ENCODE results near the gene HDAC9. TPM values are rescaled to one million over a fixed set of nuclear protein-coding genes. Genes with fewer than 3 reads are reported as not detected.

The HDAC9 gene
- total and polyA plus RNA-seq, 2 experiments from 2014 or later, result 3.7 to 9.4 TPM

DNA sequence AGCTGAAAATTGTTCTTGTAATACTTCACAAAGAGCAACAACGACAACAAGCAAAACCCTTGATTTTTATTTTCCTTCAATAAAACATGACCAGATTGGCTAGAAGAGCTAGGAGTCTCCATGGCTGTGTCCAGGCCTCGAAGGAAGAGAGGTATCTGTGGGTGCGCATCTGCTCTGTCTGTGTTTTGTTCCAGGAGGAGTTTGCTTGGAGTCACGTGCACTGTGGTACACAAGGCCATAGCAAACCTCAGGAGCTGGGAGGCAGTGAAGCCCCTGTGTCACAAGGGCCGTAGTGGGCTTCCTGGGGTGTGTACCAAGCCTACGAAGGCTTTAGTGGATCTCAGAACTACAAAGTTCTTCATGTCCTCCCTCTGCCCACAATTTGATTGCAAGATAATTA, 350.2 kb downstream of the HDAC9 start:
- Histone ChIP-seq H3K27me3 (no peaks in the 10 kb centered on the region), H3K36me3 (replicated peaks; ENCODE audit: insufficient read depth, low read depth) (no peaks in the 10 kb centered on the region), H3K79me2 (no peaks in the 10 kb centered on the region), H3K9me2 (replicated peaks; ENCODE audit: insufficient read depth) (no peaks in the 10 kb centered on the region), H3K4me1 (ENCODE audit: insufficient read depth) (no peaks in the 10 kb centered on the region), H2AFZ (no peak overlapping the region), H3K9me3 (ENCODE audit: low read depth) (no peaks in the 10 kb centered on the region), H3K4me2 (no peak overlapping the region), H3K27ac (peak overlapping the region; percentile 24), H4K20me1 (ENCODE audit: insufficient read depth, poor library complexity, severe bottlenecking) (no peaks in the 10 kb centered on the region), H3K4me3 (no peak overlapping the region)
- WGBS (ENCODE audit: low lambda C conversion rate, missing lambda C conversion rate), result 82% methylated on average over 6 of the region's 6 CpGs
- DNase-seq (ENCODE audit: low spot score), result no peak
- TF ChIP-seq EZH2phosphoT487 (IDR thresholded peaks at IDR 0.05; ENCODE audit: low read depth, severe bottlenecking, unreplicated experiment) (no peak), EZH2 (IDR thresholded peaks at IDR 0.05; ENCODE audit: borderline replicate concordance) (no peak)
- TF ChIP-seq, protein P1, sequence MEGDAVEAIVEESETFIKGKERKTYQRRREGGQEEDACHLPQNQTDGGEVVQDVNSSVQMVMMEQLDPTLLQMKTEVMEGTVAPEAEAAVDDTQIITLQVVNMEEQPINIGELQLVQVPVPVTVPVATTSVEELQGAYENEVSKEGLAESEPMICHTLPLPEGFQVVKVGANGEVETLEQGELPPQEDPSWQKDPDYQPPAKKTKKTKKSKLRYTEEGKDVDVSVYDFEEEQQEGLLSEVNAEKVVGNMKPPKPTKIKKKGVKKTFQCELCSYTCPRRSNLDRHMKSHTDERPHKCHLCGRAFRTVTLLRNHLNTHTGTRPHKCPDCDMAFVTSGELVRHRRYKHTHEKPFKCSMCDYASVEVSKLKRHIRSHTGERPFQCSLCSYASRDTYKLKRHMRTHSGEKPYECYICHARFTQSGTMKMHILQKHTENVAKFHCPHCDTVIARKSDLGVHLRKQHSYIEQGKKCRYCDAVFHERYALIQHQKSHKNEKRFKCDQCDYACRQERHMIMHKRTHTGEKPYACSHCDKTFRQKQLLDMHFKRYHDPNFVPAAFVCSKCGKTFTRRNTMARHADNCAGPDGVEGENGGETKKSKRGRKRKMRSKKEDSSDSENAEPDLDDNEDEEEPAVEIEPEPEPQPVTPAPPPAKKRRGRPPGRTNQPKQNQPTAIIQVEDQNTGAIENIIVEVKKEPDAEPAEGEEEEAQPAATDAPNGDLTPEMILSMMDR (IDR thresholded peaks at IDR 0.05; ENCODE audit: poor library complexity), result no peak

DNA sequence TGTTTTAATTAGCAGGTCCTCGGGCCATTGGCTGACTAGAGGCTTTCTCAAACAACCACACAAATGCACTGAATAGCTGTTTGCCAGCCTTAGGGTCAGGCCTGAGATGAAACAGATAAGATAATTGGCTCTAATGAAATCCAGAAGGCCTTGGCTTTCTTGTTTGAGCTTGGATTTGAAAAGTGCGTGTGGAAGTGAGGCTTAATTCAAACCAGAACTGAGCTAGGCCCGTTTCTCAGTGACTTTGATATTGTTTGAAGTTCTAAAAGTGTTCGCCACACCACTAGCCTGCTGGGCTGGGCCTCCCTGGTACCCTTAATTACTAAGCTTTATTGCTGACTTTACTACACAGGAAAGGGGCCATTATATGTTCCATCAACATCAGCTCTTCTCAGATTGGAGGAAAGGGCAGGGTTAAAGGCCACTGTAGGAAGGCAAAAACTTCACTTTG, 351.2 kb downstream of the HDAC9 start:
- 28% methylated on average over 4 of the region's 4 CpGs for whole genome bisulfite sequencing (ENCODE audit: low lambda C conversion rate, missing lambda C conversion rate)
- no peak overlapping the region for H3K4me2 ChIP-seq
- no peak for DNase-seq (ENCODE audit: low spot score)
- H3K9me2 ChIP-seq (replicated peaks; ENCODE audit: insufficient read depth), result no peaks in the 10 kb centered on the region
- peak overlapping the region; percentile 44 for H3K27ac ChIP-seq
- H4K20me1 ChIP-seq (ENCODE audit: insufficient read depth, poor library complexity, severe bottlenecking), result no peaks in the 10 kb centered on the region
- no peaks in the 10 kb centered on the region for H3K79me2 ChIP-seq
- no peaks in the 10 kb centered on the region for H3K36me3 ChIP-seq (replicated peaks; ENCODE audit: insufficient read depth, low read depth)
- H2AFZ ChIP-seq, result no peak overlapping the region
- H3K27me3 ChIP-seq, result no peaks in the 10 kb centered on the region
- no peaks in the 10 kb centered on the region for H3K9me3 ChIP-seq (ENCODE audit: low read depth)
- H3K4me1 ChIP-seq (ENCODE audit: insufficient read depth), result no peaks in the 10 kb centered on the region
- no peak overlapping the region for H3K4me3 ChIP-seq
- TF ChIP-seq, protein P1 (IDR thresholded peaks at IDR 0.05; ENCODE audit: poor library complexity), result no peak
- no peak for TF ChIP-seq EZH2 (IDR thresholded peaks at IDR 0.05; ENCODE audit: borderline replicate concordance)
- no peak for TF ChIP-seq EZH2phosphoT487 (IDR thresholded peaks at IDR 0.05; ENCODE audit: low read depth, severe bottlenecking, unreplicated experiment)

DNA sequence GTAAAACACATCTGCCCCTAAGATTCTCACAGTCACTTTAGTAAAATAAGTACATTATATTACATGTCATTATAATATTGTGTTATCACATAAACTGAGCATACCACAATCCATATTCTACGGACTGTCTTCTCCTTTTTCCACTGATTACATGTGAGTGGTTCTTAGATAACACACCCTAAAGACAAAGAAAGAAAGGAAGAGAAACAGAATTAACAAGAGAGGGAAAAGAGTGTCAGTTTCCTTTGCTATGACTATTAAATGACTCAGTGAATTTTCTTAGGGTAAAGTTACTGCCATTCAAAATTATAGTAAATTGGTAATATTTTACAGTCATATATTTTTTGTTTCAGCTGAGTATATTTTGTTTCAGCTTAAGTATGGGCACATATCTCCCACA, 353.6 kb downstream of the HDAC9 start:
- H3K4me3 ChIP-seq, result no peak overlapping the region
- WGBS (ENCODE audit: low lambda C conversion rate, missing lambda C conversion rate), result 55% methylated on average over 1 of the region's 1 CpG
- no peaks in the 10 kb centered on the region for H3K27me3 ChIP-seq

More for the DNA sequence above, 353.6 kb downstream of the HDAC9 start:
- Histone ChIP-seq H3K9me3 (ENCODE audit: low read depth) (no peaks in the 10 kb centered on the region), H4K20me1 (ENCODE audit: insufficient read depth, poor library complexity, severe bottlenecking) (no peaks in the 10 kb centered on the region), H3K27ac (no peak overlapping the region), H3K4me1 (ENCODE audit: insufficient read depth) (no peaks in the 10 kb centered on the region), H2AFZ (no peak overlapping the region), H3K9me2 (replicated peaks; ENCODE audit: insufficient read depth) (no peaks in the 10 kb centered on the region), H3K79me2 (no peaks in the 10 kb centered on the region), H3K36me3 (replicated peaks; ENCODE audit: insufficient read depth, low read depth) (no peaks in the 10 kb centered on the region), H3K4me2 (no peak overlapping the region)
- no peak for DNase-seq (ENCODE audit: low spot score)
- TF ChIP-seq, protein P1 (IDR thresholded peaks at IDR 0.05; ENCODE audit: poor library complexity), result no peak
- no peak for TF ChIP-seq EZH2 (IDR thresholded peaks at IDR 0.05; ENCODE audit: borderline replicate concordance)

Data from hepatocyte (in vitro differentiated cells).